ENCODE results near the gene BRWD1. TPM values are rescaled to one million over a fixed set of nuclear protein-coding genes. Genes with fewer than 3 reads are reported as not detected.

The BRWD1 gene
- total and polyA plus RNA-seq, 2 of the 8 experiments (the other 6 are each of a cell fraction or from before 2014, with no cell fraction given) = 9.3 to 45.2 TPM

- TF ChIP-seq CHD7 (IDR thresholded peaks at IDR 0.05; ENCODE audit: insufficient replicate concordance, low read length) = no peak
- TF ChIP-seq RXRA (IDR thresholded peaks at IDR 0.05; ENCODE audit: insufficient read depth, low read depth, low read length) = no peak
- TF ChIP-seq BACH1 (IDR thresholded peaks at IDR 0.05; ENCODE audit: low read length) = no peak
- no peak for TF ChIP-seq MAFK (IDR thresholded peaks at IDR 0.05; ENCODE audit: low read depth, low read length)
- no peak for TF ChIP-seq CTBP2 (IDR thresholded peaks at IDR 0.05; ENCODE audit: borderline replicate concordance, insufficient read depth, insufficient read length, low read length)
- no peak for TF ChIP-seq POLR2A (IDR thresholded peaks at IDR 0.05; ENCODE audit: control extremely low read depth in 1 of 2, low read depth in 2 of 2, low read length in 2 of 2)
- TF ChIP-seq SP4 (IDR thresholded peaks at IDR 0.05; ENCODE audit: low read length) = no peak
- no peak for TF ChIP-seq YY1 (IDR thresholded peaks at IDR 0.05; ENCODE audit: low read depth, low read length)
Observed at GRCh38 chr21:39182016-39182415, 131.4 kb downstream of the BRWD1 start (continued).

Measured in H1 (cell line).